HCT116 (cell line): ENCODE measurements around the gene PDE10A. TPM values are rescaled to one million over a fixed set of nuclear protein-coding genes. Genes with fewer than 3 reads are reported as not detected.

Experiments
- ATAC-seq: fragments of 200-7000 bp; cut with Tn5 transposase; 2 replicates; pipeline ENCODE4 v1.9.1; 2020; ENCODE audit warnings: mild to moderate bottlenecking, moderate library complexity
- BruUV-seq: library from RNA; stranded (reverse); fragments of 400-500 nt; replicated peaks from 2 replicates; lab custom pipeline; 2021; lab: Mats Ljungman, UMichigan
- CTCF ChIA-PET: fragments of 300-600 bp; sonication (Branson Sonifier 250); formaldehyde crosslinking; loops from one replicate; lab custom pipeline; 2021; ENCODE audit warnings: antibody characterized with exemption; lab: Charles Lee
- POLR2A ChIA-PET: fragments of 300-600, 350-600 bp; sonication (Branson Sonifier 250); formaldehyde crosslinking; loops from one replicate; lab custom pipeline; 2021; ENCODE audit warnings: antibody characterized with exemption; lab: Charles Lee
- RAD21 ChIA-PET, 2 experiments: fragments of 300-600 bp; sonication (Branson Sonifier 250); formaldehyde crosslinking; loops; one replicate each; lab custom pipeline; 2023; ENCODE audit warnings: low total read pairs in 2 of 2; ENCODE audit not compliant: uncharacterized antibody in 2 of 2, unreplicated experiment in 2 of 2, low non-redundant PET in 1 of 2; lab: Charles Lee
- DNase-seq: peaks from one replicate; pipeline ENCODE4 v3.0.0-alpha.2; 2010; ENCODE audit warnings: low read depth, low spot score
- H2AFZ ChIP-seq: fragments of 200-600 bp; shearing (Covaris generic), sonication (generic); 2 replicates; pipeline ENCODE4 v1.6.1; 2017; ENCODE audit warnings: low read depth, mixed run types, mixed read lengths, antibody characterized with exemption, low read length; ENCODE audit not compliant: poor library complexity, severe bottlenecking
- H3K27ac ChIP-seq: 2 replicates; pipeline ENCODE4 v1.5.1; 2012; ENCODE audit warnings: low read depth, low read length
- H3K27me3 ChIP-seq: fragments of 200-600 bp; sonication (generic); 2 replicates; pipeline ENCODE4 v1.6.1; 2016; ENCODE audit warnings: mixed run types, low read length, mixed read lengths; ENCODE audit not compliant: insufficient read depth
- H3K36me3 ChIP-seq, 2 experiments: fragments of 200-500 bp in 1 of 2; fragments of 200-600 bp in 1 of 2; sonication (Bioruptor generic) in 1 of 2; sonication (generic) in 1 of 2; 2 replicates each; pipeline versions ENCODE4 v1.5.1 to v1.6.1; 2014 to 2016; ENCODE audit warnings: low read length in 2 of 2, inconsistent platforms in 1 of 2, mixed read lengths in 1 of 2, mixed run types in 1 of 2; ENCODE audit not compliant: insufficient read depth in 2 of 2, control insufficient read depth in 1 of 2
- H3K4me1 ChIP-seq, 2 experiments: fragments of 200-600 bp in 1 of 2; sonication (generic) in 1 of 2; 2 replicates each; pipeline versions ENCODE4 v1.5.1 to v1.6.1; 2012 to 2017; ENCODE audit warnings: low read length in 2 of 2, inconsistent platforms in 1 of 2, mild to moderate bottlenecking in 1 of 2, mixed read lengths in 1 of 2, mixed run types in 1 of 2, moderate library complexity in 1 of 2; ENCODE audit not compliant: insufficient read depth in 2 of 2, control insufficient read depth in 1 of 2
- H3K4me2 ChIP-seq: fragments of 200-600 bp; sonication (generic); 2 replicates; pipeline ENCODE4 v1.6.1; 2017; ENCODE audit warnings: mixed run types, low read length, mixed read lengths
- H3K4me3 ChIP-seq, 2 experiments: fragments of 200-600 bp in 1 of 2; sonication (generic) in 1 of 2; replicated peaks in 1 of 2; 2 replicates each; pipeline ENCODE4 v1.5.1; 2011 to 2016; ENCODE audit warnings: low read length in 2 of 2, control low read depth in 1 of 2, low read depth in 1 of 2, mild to moderate bottlenecking in 1 of 2, mixed read lengths in 1 of 2, mixed run types in 1 of 2
- H3K79me2 ChIP-seq: fragments of 200-600 bp; sonication (generic); 2 replicates; pipeline ENCODE4 v1.6.1; 2017; ENCODE audit warnings: mild to moderate bottlenecking, mixed run types, low read length, moderate library complexity, mixed read lengths; ENCODE audit not compliant: insufficient read depth
- H3K9ac ChIP-seq: fragments of 200-600 bp; sonication (generic); 2 replicates; pipeline ENCODE4 v1.6.1; 2016; ENCODE audit warnings: low read length, mixed read lengths
- H3K9me2 ChIP-seq: fragments of 200-600 bp; sonication (generic), shearing (Covaris generic); 2 replicates; pipeline ENCODE4 v1.6.1; 2017; ENCODE audit warnings: mixed run types, mild to moderate bottlenecking, moderate library complexity; ENCODE audit not compliant: insufficient read depth
- H3K9me3 ChIP-seq, 2 experiments: fragments of 200-500 bp in 1 of 2; fragments of 200-600 bp in 1 of 2; sonication (Bioruptor generic) in 1 of 2; sonication (generic) in 1 of 2; 2 replicates each; pipeline ENCODE4 v1.6.1; 2014 to 2017; ENCODE audit warnings: low read length in 2 of 2, mixed read lengths in 2 of 2, inconsistent platforms in 1 of 2, low read depth in 1 of 2, mild to moderate bottlenecking in 1 of 2, mixed run types in 1 of 2, moderate library complexity in 1 of 2; ENCODE audit not compliant: control insufficient read depth in 1 of 2, insufficient read depth in 1 of 2
- H4K20me1 ChIP-seq: fragments of 200-600 bp; sonication (generic), shearing (Covaris generic); 2 replicates; pipeline ENCODE4 v1.6.1; 2017; ENCODE audit warnings: mixed run types, mild to moderate bottlenecking, moderate library complexity; ENCODE audit not compliant: insufficient read depth
- CEBPB ChIP-seq: IDR thresholded peaks from 2 replicates; pipeline ENCODE4 v1.6.1; 2012; ENCODE audit warnings: low read depth
- CTCF ChIP-seq, 3 experiments: fragments of 200-600 bp in 1 of 3; sonication (generic) in 1 of 3; IDR thresholded peaks in 2 of 3; conservative IDR thresholded peaks in 1 of 3; 2 replicates each; pipeline ENCODE4 v1.5.1; 2012 to 2017; ENCODE audit warnings: low read depth in 2 of 3, low read length in 2 of 3, antibody characterized with exemption in 1 of 3, borderline replicate concordance in 1 of 3, control low read depth in 1 of 3, mild to moderate bottlenecking in 1 of 3, mixed read lengths in 1 of 3, mixed run types in 1 of 3, moderate library complexity in 1 of 3; ENCODE audit not compliant: insufficient read depth in 1 of 3
- EZH2 ChIP-seq: fragments of 200-600 bp; sonication (generic); IDR thresholded peaks from 2 replicates; pipeline ENCODE4 v1.6.1; 2017; ENCODE audit warnings: antibody characterized with exemption, mixed run types
- EZH2phosphoT487 ChIP-seq: fragments of 200-600 bp; IDR thresholded peaks from 2 replicates; pipeline ENCODE4 v1.6.1; 2018; ENCODE audit warnings: antibody characterized with exemption, borderline replicate concordance
- FOSL1 ChIP-seq: IDR thresholded peaks from 2 replicates; pipeline ENCODE4 v1.6.1; 2012; ENCODE audit warnings: low read depth
- REST ChIP-seq: IDR thresholded peaks from 2 replicates; pipeline ENCODE4 v1.6.1; 2012; ENCODE audit warnings: low read depth
- SP1 ChIP-seq: IDR thresholded peaks from 2 replicates; pipeline ENCODE4 v1.6.1; 2012; ENCODE audit warnings: low read depth
- TCF7L2 ChIP-seq: IDR thresholded peaks from 2 replicates; pipeline ENCODE4 v1.7.0; 2011; ENCODE audit warnings: borderline replicate concordance, inconsistent platforms; ENCODE audit not compliant: insufficient read depth, insufficient read length; ENCODE audit errors: extremely low read depth
- YY1 ChIP-seq: IDR thresholded peaks from 2 replicates; pipeline ENCODE4 v1.6.1; 2011; ENCODE audit warnings: low read length, low read depth, moderate library complexity, mild to moderate bottlenecking; ENCODE audit not compliant: insufficient replicate concordance; ENCODE audit errors: extremely low read depth
- ZBTB33 ChIP-seq: IDR thresholded peaks from 2 replicates; pipeline ENCODE4 v1.6.1; 2011; ENCODE audit warnings: mild to moderate bottlenecking, low read length, moderate library complexity; ENCODE audit not compliant: insufficient replicate concordance; ENCODE audit errors: extremely low read depth
- intact Hi-C: fragments of 100-400 bp; cut with micrococcal nuclease; formaldehyde crosslinking; loops from 2 replicates; pipeline ENCODE4 v1.10.0; 2022
- total RNA-seq: library from RNA; stranded (reverse); gene quantifications from one replicate; pipeline ENCODE4 v1.2.1, GENCODE V29; 2021; ENCODE audit not compliant: unreplicated experiment

PDE10A gene
- total RNA-seq, 1 experiment from 2014 or later = 0.37 TPM

- no peak for TF ChIP-seq REST
- no peak for TF ChIP-seq FOSL1
- TF ChIP-seq ZBTB33 = no peak
- no peak for TF ChIP-seq CEBPB
- no peak for TF ChIP-seq EZH2
- TF ChIP-seq EZH2phosphoT487 = no peak
- TF ChIP-seq SP1 = no peak
- TF ChIP-seq CTCF (IDR thresholded peaks at IDR 0.05 in 2 of 3, conservative IDR thresholded peaks at IDR 0.05 in 1 of 3; ENCODE audit: borderline replicate concordance in 1 of 3, insufficient read depth in 1 of 3, low read depth in 2 of 3, low read length in 2 of 3) = no peak
- TF ChIP-seq YY1 = no peak
- TF ChIP-seq TCF7L2 = no peak
- ChIA-PET POLR2A (no interaction called here), RAD21 (no interaction called here), CTCF (no interaction called here)
- Histone ChIP-seq H3K9me2 (no peaks in the 10 kb centered on the region), H4K20me1 (no peaks in the 10 kb centered on the region), H3K4me3 (no peak overlapping the region), H3K36me3 (no peaks in the 10 kb centered on the region), H3K79me2 (no peaks in the 10 kb centered on the region), H3K9ac (no peak overlapping the region), H3K4me1 (no peaks in the 10 kb centered on the region), H3K27me3 (no peaks in the 10 kb centered on the region), H3K4me2 (no peak overlapping the region), H2AFZ (no peak overlapping the region), H3K27ac (no peak overlapping the region), H3K9me3 (peaks cover 0 to 13% of the 10 kb centered on the region in 2 experiments; a peak in 1 of 4 replicates)
- BruUV-seq = no TSS peak
- intact Hi-C loops = no loop called here
- DNase-seq = no peak
- ATAC-seq = no peak
These were observed 45.5 kb downstream of the PDE10A start for GRCh38 chr6:165617528-165617927.
